Cardiac muscle cell (in vitro differentiated cells and primary cell): Measurements from ENCODE around the gene MYCT1. TPM values are rescaled to one million over a fixed set of nuclear protein-coding genes. Genes with fewer than 3 reads are reported as not detected.

ENCODE experiments used
- DNase-seq, 2 donors: peaks; one replicate each; pipeline versions ENCODE4 v3.0.0 to v3.0.0-alpha.2; 2010 to 2017; ENCODE audit warnings: low read depth in 1 of 2, low spot score in 1 of 2
- H3K27ac ChIP-seq: fragments of 200-600 bp; sonication (generic); 2 replicates; pipeline ENCODE4 v1.5.1; 2016
- H3K27me3 ChIP-seq: fragments of 200-600 bp; sonication (generic); 2 replicates; pipeline ENCODE4 v1.6.0; 2016; ENCODE audit warnings: control low read depth
- H3K36me3 ChIP-seq: fragments of 200-600 bp; sonication (generic); 2 replicates; pipeline ENCODE4 v1.5.1; 2016; ENCODE audit warnings: control low read depth
- H3K4me1 ChIP-seq: fragments of 200-600 bp; sonication (generic); 2 replicates; pipeline ENCODE4 v1.8.1; 2017; ENCODE audit warnings: low read depth, mild to moderate bottlenecking, mixed run types
- H3K4me3 ChIP-seq: fragments of 200-600 bp; sonication (generic); 2 replicates; pipeline ENCODE4 v1.5.1; 2016; ENCODE audit warnings: mild to moderate bottlenecking
- H3K9me3 ChIP-seq: fragments of 200-600 bp; sonication (generic); 2 replicates; pipeline ENCODE4 v1.5.1; 2017; ENCODE audit warnings: low read depth, mild to moderate bottlenecking, control low read depth
- polyA plus RNA-seq: library from polyadenylated mRNA; unstranded; fragments of >200 nt; fragmentation: Nextera tagmentation; extraction: Ambion mirVana; gene quantifications from 2 replicates; pipeline ENCODE4 v1.2.1, GENCODE V29; 2016
- total RNA-seq: library from RNA; depleted of rRNA; stranded (reverse); fragments of >200 nt; gene quantifications from 2 replicates; pipeline ENCODE4 v1.2.3, GENCODE V29; 2016
- TF ChIP-seq, protein P1 (sequence below): IDR thresholded peaks from 2 replicates; pipeline ENCODE4 v1.5.1; 2012; ENCODE audit warnings: low read depth, mild to moderate bottlenecking, low read length

MYCT1 gene, protein sequence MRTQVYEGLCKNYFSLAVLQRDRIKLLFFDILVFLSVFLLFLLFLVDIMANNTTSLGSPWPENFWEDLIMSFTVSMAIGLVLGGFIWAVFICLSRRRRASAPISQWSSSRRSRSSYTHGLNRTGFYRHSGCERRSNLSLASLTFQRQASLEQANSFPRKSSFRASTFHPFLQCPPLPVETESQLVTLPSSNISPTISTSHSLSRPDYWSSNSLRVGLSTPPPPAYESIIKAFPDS
- total RNA-seq: 0.21 TPM in 1 of 2 replicates, not detected in the other
- polyA plus RNA-seq: 0.84 TPM in 1 of 2 replicates, not detected in the other

DNA sequence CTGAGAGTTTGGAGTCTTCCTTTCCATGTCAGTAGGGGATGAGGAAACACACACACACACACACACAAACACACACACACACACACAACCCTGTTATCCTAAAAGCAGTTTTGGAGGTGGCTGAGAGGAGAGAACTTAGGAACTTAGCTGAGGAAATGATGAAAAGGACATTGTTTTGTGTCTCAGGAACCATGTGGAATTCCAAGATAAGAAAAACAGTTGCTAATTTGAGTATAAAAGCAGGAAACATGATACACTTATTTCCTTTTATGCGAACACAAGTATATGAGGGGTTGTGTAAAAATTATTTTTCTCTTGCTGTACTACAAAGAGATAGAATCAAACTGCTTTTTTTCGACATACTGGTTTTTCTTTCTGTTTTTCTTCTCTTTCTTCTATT, at the start of gene MYCT1:
Gene MYCT1 (plus strand): TSS at position 264 of the 400 bp plus-strand sequence. CDS start 6 bp downstream, at position 270.
- no peaks in the 10 kb centered on the region for H3K27me3 ChIP-seq
- DNase-seq: peak in 1 of 2 donors; percentile 77
- no peak within 1 kb of the TSS for H3K27ac ChIP-seq
- H3K4me1 ChIP-seq: no peaks in the 10 kb centered on the region
- no peak within 1 kb of the TSS for H3K4me3 ChIP-seq
- TF ChIP-seq, protein P1, sequence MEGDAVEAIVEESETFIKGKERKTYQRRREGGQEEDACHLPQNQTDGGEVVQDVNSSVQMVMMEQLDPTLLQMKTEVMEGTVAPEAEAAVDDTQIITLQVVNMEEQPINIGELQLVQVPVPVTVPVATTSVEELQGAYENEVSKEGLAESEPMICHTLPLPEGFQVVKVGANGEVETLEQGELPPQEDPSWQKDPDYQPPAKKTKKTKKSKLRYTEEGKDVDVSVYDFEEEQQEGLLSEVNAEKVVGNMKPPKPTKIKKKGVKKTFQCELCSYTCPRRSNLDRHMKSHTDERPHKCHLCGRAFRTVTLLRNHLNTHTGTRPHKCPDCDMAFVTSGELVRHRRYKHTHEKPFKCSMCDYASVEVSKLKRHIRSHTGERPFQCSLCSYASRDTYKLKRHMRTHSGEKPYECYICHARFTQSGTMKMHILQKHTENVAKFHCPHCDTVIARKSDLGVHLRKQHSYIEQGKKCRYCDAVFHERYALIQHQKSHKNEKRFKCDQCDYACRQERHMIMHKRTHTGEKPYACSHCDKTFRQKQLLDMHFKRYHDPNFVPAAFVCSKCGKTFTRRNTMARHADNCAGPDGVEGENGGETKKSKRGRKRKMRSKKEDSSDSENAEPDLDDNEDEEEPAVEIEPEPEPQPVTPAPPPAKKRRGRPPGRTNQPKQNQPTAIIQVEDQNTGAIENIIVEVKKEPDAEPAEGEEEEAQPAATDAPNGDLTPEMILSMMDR: no peak
- no peaks in the 10 kb centered on the region for H3K9me3 ChIP-seq
- no peaks in the 10 kb centered on the region for H3K36me3 ChIP-seq

DNA sequence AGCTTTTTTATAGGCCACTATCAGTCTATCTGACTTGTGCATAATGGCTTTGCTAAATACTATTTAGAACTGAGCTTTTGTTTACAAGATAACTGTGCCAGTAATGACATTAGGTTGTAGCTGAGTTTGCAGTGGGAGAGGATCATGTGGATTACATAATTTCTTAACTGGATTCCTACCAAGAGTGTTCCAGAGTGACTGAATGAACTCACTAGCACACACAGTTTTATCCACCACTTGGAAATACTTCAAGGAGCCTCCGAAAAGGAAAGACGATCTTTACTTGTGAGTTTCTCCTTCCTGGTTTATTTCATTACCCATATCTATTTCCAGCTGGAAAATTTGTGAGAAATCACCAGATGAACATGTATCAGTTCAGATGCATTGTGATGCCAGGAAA, 49.6 kb upstream of the MYCT1 start:
- Histone ChIP-seq H3K27ac (no peak overlapping the region), H3K4me1 (no peaks in the 10 kb centered on the region), H3K4me3 (no peak overlapping the region), H3K9me3 (no peaks in the 10 kb centered on the region), H3K36me3 (no peaks in the 10 kb centered on the region), H3K27me3 (no peaks in the 10 kb centered on the region)
- DNase-seq: peak in 1 of 2 donors; percentile 57
- TF ChIP-seq, protein P1: no peak

DNA sequence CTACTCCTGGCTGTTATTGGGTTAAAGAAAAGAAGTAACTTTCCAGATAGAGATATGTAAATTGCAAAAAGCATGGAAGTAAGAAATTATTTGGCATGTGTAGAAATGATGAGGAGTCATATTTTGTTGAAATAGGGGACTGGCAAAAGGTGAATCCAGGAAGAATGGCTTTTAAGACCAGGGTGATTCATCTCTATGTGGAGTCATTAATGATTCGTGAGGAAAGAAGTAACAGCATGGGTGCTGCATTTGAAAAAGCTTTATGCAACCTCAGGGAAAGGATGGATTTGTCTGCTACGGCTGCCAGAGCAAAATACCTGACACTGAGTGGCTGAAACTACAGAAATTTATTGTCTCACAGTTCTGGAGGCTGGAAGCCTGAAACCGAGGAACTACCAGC, 45.7 kb upstream of the MYCT1 start:
- no peak for DNase-seq
- H3K27ac ChIP-seq: no peak overlapping the region
- H3K36me3 ChIP-seq: no peaks in the 10 kb centered on the region
- H3K9me3 ChIP-seq: no peaks in the 10 kb centered on the region
- no peaks in the 10 kb centered on the region for H3K4me1 ChIP-seq
- H3K27me3 ChIP-seq: no peaks in the 10 kb centered on the region
- TF ChIP-seq, protein P1: no peak
- no peak overlapping the region for H3K4me3 ChIP-seq

DNA sequence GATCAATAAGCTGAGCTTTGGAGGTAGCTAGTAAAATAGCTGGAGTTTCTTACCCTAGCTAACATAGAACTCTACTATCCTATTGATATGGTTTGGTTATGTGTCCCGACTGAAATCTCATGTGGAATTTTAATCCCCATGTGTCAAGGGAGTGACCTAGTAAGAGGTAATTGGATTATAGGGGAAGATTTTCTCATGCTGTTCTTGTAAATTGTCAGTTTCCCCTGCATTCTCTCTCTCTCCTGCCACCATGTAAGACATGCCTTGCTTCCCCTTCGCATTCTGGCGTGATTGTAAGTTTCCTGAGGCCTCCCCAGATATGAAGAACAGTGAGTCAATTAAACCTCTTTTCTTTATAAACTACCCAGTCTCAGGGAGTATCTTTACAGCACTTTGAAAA, 35.9 kb upstream of the MYCT1 start:
- Histone ChIP-seq H3K27ac (no peak overlapping the region), H3K9me3 (no peaks in the 10 kb centered on the region), H3K27me3 (no peaks in the 10 kb centered on the region), H3K4me1 (no peaks in the 10 kb centered on the region), H3K4me3 (no peak overlapping the region), H3K36me3 (no peaks in the 10 kb centered on the region)
- DNase-seq: no peak
- TF ChIP-seq, protein P1: no peak

DNA sequence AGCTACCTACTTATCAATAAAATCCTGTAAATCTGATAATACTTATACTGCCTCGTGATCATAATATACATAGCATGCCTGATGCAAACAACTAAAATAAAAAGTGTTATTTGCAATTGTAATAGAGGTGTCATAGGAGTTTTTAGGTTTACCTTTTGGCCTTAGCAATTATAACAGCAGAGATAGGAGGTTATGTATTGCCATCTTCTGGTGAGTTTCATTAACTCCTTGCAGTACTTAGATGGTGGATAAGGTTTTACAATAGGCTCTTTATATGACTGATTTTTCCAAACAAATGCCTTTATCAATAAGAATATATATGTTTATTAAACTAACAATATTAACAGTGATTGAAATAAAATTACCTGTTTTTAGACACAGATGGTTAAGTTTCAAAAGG, 27.8 kb upstream of the MYCT1 start:
- H3K27me3 ChIP-seq: no peaks in the 10 kb centered on the region
- TF ChIP-seq, protein P1: peak; percentile 40
- H3K27ac ChIP-seq: no peak overlapping the region
- H3K4me1 ChIP-seq: no peaks in the 10 kb centered on the region
- DNase-seq: peak; percentile 26 to 60
- H3K9me3 ChIP-seq: no peaks in the 10 kb centered on the region
- no peaks in the 10 kb centered on the region for H3K36me3 ChIP-seq
- no peak overlapping the region for H3K4me3 ChIP-seq
